GM12878 (cell line): ENCODE measurements around the gene PRKG1. TPM values are rescaled to one million over a fixed set of nuclear protein-coding genes. Genes with fewer than 3 reads are reported as not detected.

Experiments
- ATAC-seq: fragments of 200-7000 bp; cut with Tn5 transposase; 3 replicates; pipeline ENCODE4 v1.9.1; 2020; ENCODE audit warnings: mild to moderate bottlenecking, moderate library complexity
- BruUV-seq: library from RNA; stranded (reverse); fragments of 400-500 nt; replicated peaks from 2 replicates; lab custom pipeline; 2021; lab: Mats Ljungman, UMichigan
- CTCF ChIA-PET: fragments of 300-600 bp; sonication (Branson Sonifier 250); formaldehyde crosslinking; extraction: SDS; loops from one replicate; lab custom pipeline; 2021; ENCODE audit warnings: inconsistent platforms; lab: Yijun Ruan, JAX
- POLR2A ChIA-PET: fragments of 350-600 bp; formaldehyde crosslinking; extraction: SDS; loops from one replicate; lab custom pipeline; 2021; ENCODE audit warnings: inconsistent platforms; lab: Charles Lee
- RAD21 ChIA-PET: fragments of 300-600 bp; sonication (Branson Sonifier 250); formaldehyde crosslinking; loops from one replicate; lab custom pipeline; 2023; ENCODE audit warnings: antibody characterized with exemption; ENCODE audit not compliant: unreplicated experiment; lab: Charles Lee
- SMC1A ChIA-PET: fragments of 300-600 bp; sonication (Branson Sonifier 250); formaldehyde crosslinking; loops from one replicate; lab custom pipeline; 2023; ENCODE audit not compliant: unreplicated experiment, uncharacterized antibody; lab: Charles Lee
- DNase-seq: peaks from one replicate; pipeline ENCODE4 v3.0.0-alpha.2; 2011; ENCODE audit warnings: low read depth, low spot score
- FAIRE-seq: peaks from 3 replicates; lab custom pipeline; 2011; peaks lifted over from hg19 to GRCh38; lab: Jason Lieb, UNC
- H2AFZ ChIP-seq: 2 replicates; pipeline ENCODE4 v1.6.0; 2011; ENCODE audit warnings: low read depth, low read length, control low read depth; ENCODE audit not compliant: control insufficient read depth
- H3K27ac ChIP-seq: 2 replicates; pipeline ENCODE4 v1.5.1; 2011; ENCODE audit warnings: control low read depth; ENCODE audit not compliant: control insufficient read depth, insufficient read depth
- H3K27me3 ChIP-seq, 2 experiments: replicated peaks in 1 of 2; 2 replicates each; pipeline versions ENCODE4 v1.6.0 to v1.6.1; 2011; ENCODE audit warnings: low read length in 1 of 2; ENCODE audit not compliant: control insufficient read depth in 2 of 2, insufficient read depth in 2 of 2
- H3K36me3 ChIP-seq, 2 experiments: 2 replicates each; pipeline ENCODE4 v1.5.1; 2011; ENCODE audit warnings: low read length in 1 of 2; ENCODE audit not compliant: control insufficient read depth in 2 of 2, insufficient read depth in 2 of 2
- H3K4me1 ChIP-seq: 2 replicates; pipeline ENCODE4 v1.6.1; 2011; ENCODE audit warnings: mild to moderate bottlenecking, low read length, moderate library complexity, mixed read lengths; ENCODE audit not compliant: control insufficient read depth, insufficient read depth
- H3K4me2 ChIP-seq: 2 replicates; pipeline ENCODE4 v1.6.0; 2011; ENCODE audit warnings: control low read depth; ENCODE audit not compliant: control insufficient read depth, insufficient read depth
- H3K4me3 ChIP-seq: fragments of 200-600 bp; sonication (generic); 2 replicates; pipeline ENCODE4 v1.5.1; 2016
- H3K79me2 ChIP-seq: 2 replicates; pipeline ENCODE4 v1.6.0; 2011; ENCODE audit warnings: low read length; ENCODE audit not compliant: control insufficient read depth, insufficient read depth
- H3K9ac ChIP-seq: 2 replicates; pipeline ENCODE4 v1.8.0; 2011; ENCODE audit warnings: low read length, control low read depth, mixed read lengths; ENCODE audit not compliant: control insufficient read depth, insufficient read depth
- H3K9me3 ChIP-seq: replicated peaks from 3 replicates; pipeline ENCODE4 v1.5.1; 2011; ENCODE audit warnings: mild to moderate bottlenecking, low read length; ENCODE audit not compliant: control insufficient read depth, insufficient read depth
- H4K20me1 ChIP-seq: 2 replicates; pipeline ENCODE4 v1.6.0; 2011; ENCODE audit not compliant: control insufficient read depth, insufficient read depth
- BACH1 ChIP-seq: fragments of 450-650 bp; IDR thresholded peaks from 2 replicates; pipeline ENCODE4 v1.6.1; 2017; ENCODE audit warnings: mild to moderate bottlenecking, borderline replicate concordance
- BRCA1 ChIP-seq: IDR thresholded peaks from 2 replicates; pipeline ENCODE4 v1.6.1; 2011; ENCODE audit warnings: low read depth, low read length, improper control_type of control experiment
- ETV6 ChIP-seq, 2 experiments: fragments of 450-650 bp in 1 of 2; IDR thresholded peaks in 1 of 2; conservative IDR thresholded peaks in 1 of 2; 2 replicates each; pipeline ENCODE4 v1.6.1; 2014; ENCODE audit warnings: antibody characterized with exemption in 1 of 2, borderline replicate concordance in 1 of 2, low read depth in 1 of 2, mild to moderate bottlenecking in 1 of 2, moderate library complexity in 1 of 2
- MTA2 ChIP-seq: fragments of 450-650 bp; IDR thresholded peaks from 2 replicates; pipeline ENCODE4 v1.6.1; 2016; ENCODE audit warnings: low read depth, mild to moderate bottlenecking, moderate library complexity
- NFYA ChIP-seq: IDR thresholded peaks from 2 replicates; pipeline ENCODE4 v1.6.1; 2011; ENCODE audit warnings: low read depth, mild to moderate bottlenecking, low read length, improper control_type of control experiment, borderline replicate concordance
- NR2C1 ChIP-seq: fragments of 450-650 bp; IDR thresholded peaks from 2 replicates; pipeline ENCODE4 v1.6.1; 2017; ENCODE audit warnings: antibody characterized with exemption, mild to moderate bottlenecking, moderate library complexity
- NR2F1 ChIP-seq: fragments of 450-650 bp; conservative IDR thresholded peaks from 2 replicates; pipeline ENCODE4 v1.6.1; 2017; ENCODE audit warnings: mild to moderate bottlenecking
- RBBP5 ChIP-seq: fragments of 200-600 bp; sonication (generic); conservative IDR thresholded peaks from 2 replicates; pipeline ENCODE4 v1.6.1; 2016
- RUNX3 ChIP-seq: IDR thresholded peaks from 2 replicates; pipeline ENCODE4 v1.6.1; 2012; ENCODE audit warnings: low read length, inconsistent platforms
- SMC3 ChIP-seq: IDR thresholded peaks from 2 replicates; pipeline ENCODE4 v1.6.1; 2011; ENCODE audit warnings: low read length, improper control_type of control experiment, borderline replicate concordance
- WGBS: methylation state at CpG from one replicate; pipeline ENCODE4 v1.1.6; 2016; ENCODE audit warnings: low lambda C conversion rate; ENCODE audit not compliant: insufficient replicate concordance, insufficient coverage; ENCODE audit errors: missing lambda C conversion rate; 5-methylcytosine and 5-hydroxymethylcytosine counted together
- in situ Hi-C: fragments of 300-500 bp; cut with MboI; formaldehyde crosslinking; loops from 9 replicates; pipeline ENCODE4 v1.14.3; 2018; ENCODE audit warnings: mixed read lengths
- intact Hi-C: fragments of 100-400 bp; cut with micrococcal nuclease; formaldehyde crosslinking; loops from one replicate; pipeline ENCODE4 v1.14.2; 2022; ENCODE audit not compliant: unreplicated experiment
- polyA plus RNA-seq, 11 experiments: library from polyadenylated mRNA; depleted of rRNA in 4 of 11; unstranded in 6 of 11; stranded (reverse) in 5 of 11; fragments of >200 nt; fragmentation: Nextera tagmentation in 4 of 11; fragmentation: Illumina TruSeq in 1 of 11; extraction: Ambion mirVana in 4 of 11; extraction: Trizol in 1 of 11; gene quantifications; 1 replicate in 1 of 11; 2 replicates in 10 of 11; pipeline versions ENCODE4 v1.2.1 to v1.2.3, GENCODE V29; 2011 to 2016; ENCODE audit warnings: inconsistent platforms in 2 of 11, missing spikeins in 2 of 11, low read depth in 1 of 11
- total RNA-seq, 4 experiments: library from RNA; depleted of rRNA in 3 of 4; stranded (reverse); fragments of >200 nt in 3 of 4; fragmentation: Illumina TruSeq in 1 of 4; extraction: Trizol in 1 of 4; gene quantifications; 2 replicates each; pipeline versions ENCODE4 v1.2.1 to v1.2.3, GENCODE V29; 2013 to 2021
- TF ChIP-seq, protein P1 (sequence below): fragments of 150-350 bp; IDR thresholded peaks from 2 replicates; pipeline ENCODE4 v1.6.1; 2016; ENCODE audit warnings: low read depth, low read length

PRKG1 gene
- total and polyA plus RNA-seq, 10 of the 15 experiments (the other 5 are each of a cell fraction or from before 2014, with no cell fraction given) = 0.04 to 0.05 TPM; not detected in 8

DNA sequence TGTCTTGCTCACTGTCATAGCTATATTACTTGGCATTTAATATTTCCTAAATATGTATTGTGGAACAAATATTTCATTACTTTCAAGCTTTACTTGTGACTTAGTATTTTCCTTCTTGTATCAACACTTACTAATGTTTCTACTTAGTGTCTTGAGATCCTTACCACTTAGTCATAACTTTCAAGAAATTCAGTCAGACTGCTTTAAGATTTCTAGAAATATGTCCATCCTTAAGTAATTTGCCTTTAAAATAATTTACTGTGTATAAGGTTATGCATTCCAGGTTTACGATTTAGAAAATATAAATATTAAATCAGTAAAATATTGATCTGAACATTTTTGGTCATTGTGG, 712.4 kb downstream of the PRKG1 start:
- POLR2A ChIA-PET = no interaction called here
- no peaks in the 10 kb centered on the region for H3K4me1 ChIP-seq
- H2AFZ ChIP-seq = no peak overlapping the region
- CTCF ChIA-PET = interaction anchor here (0.9 to 3.9 kb wide), 3 partner anchors 10 to 17 kb away, joined by 3 to 11 read pairs (median 3); no protein-coding TSS in a partner anchor
- TF ChIP-seq BRCA1 (no peak), NR2F1 (no peak), BACH1 (no peak)
- SMC1A ChIA-PET = interaction anchor here (1.7 kb wide), 1 partner anchor 397 kb away, joined by 5 read pairs; no protein-coding TSS in a partner anchor
- no peaks in the 10 kb centered on the region for H3K9me3 ChIP-seq
- no peak for ATAC-seq
- H3K27me3 ChIP-seq = no peaks in the 10 kb centered on the region
- no peak overlapping the region for H3K4me2 ChIP-seq
- in situ Hi-C loops = no loop called here
- H3K36me3 ChIP-seq = no peaks in the 10 kb centered on the region
- H3K9ac ChIP-seq = no peak overlapping the region
- DNase-seq = no peak
- no TSS peak for BruUV-seq
- H3K4me3 ChIP-seq = no peak overlapping the region
- H3K79me2 ChIP-seq = no peaks in the 10 kb centered on the region
- H3K27ac ChIP-seq = no peak overlapping the region
- intact Hi-C loops = no loop called here
- WGBS = 0% methylated on average over 1 of the region's 1 CpG
- H4K20me1 ChIP-seq = no peaks in the 10 kb centered on the region
- FAIRE-seq = no peak
- RAD21 ChIA-PET = no interaction called here

DNA sequence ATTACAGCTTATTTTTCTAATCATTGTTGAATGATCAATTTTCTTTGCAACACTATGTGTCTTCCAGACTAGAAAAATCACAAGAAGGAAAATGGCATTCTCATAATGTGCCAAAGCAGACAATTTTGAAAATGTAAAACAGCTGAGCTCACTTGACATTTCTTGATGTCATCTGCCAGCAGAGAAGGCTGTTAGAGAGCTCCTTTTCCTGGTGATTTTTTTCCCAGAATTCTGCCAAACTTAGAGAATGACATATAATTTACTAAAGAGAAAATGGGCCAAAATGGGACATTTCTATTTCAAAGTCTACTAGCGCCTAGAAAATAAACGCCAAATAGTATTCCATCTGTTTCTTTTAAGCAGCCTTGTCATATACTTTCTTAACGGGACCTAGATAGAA, 714.0 kb downstream of the PRKG1 start:
- Histone ChIP-seq H3K4me1 (no peaks in the 10 kb centered on the region), H3K9ac (no peak overlapping the region), H3K79me2 (no peaks in the 10 kb centered on the region), H3K9me3 (no peaks in the 10 kb centered on the region), H3K36me3 (no peaks in the 10 kb centered on the region), H3K4me3 (no peak overlapping the region), H3K27ac (no peak overlapping the region), H3K27me3 (no peaks in the 10 kb centered on the region), H4K20me1 (no peaks in the 10 kb centered on the region), H3K4me2 (no peak overlapping the region), H2AFZ (no peak overlapping the region)
- SMC1A ChIA-PET = no interaction called here
- BruUV-seq = no TSS peak
- CTCF ChIA-PET = no interaction called here
- intact Hi-C loops (no loop called here), in situ Hi-C loops (no loop called here)
- RAD21 ChIA-PET = no interaction called here
- FAIRE-seq = no peak
- 40% methylated on average over 3 of the region's 3 CpGs for WGBS
- no peak for ATAC-seq
- DNase-seq = no peak
- no peak for TF ChIP-seq MTA2
- TF ChIP-seq NR2C1 = no peak
- TF ChIP-seq RBBP5 = no peak
- TF ChIP-seq ETV6 (conservative IDR thresholded peaks at IDR 0.05 in 1 of 2, IDR thresholded peaks at IDR 0.05 in 1 of 2; ENCODE audit: borderline replicate concordance in 1 of 2, low read depth in 1 of 2) = no peak
- no peak for TF ChIP-seq SMC3
- no peak for TF ChIP-seq NFYA
- TF ChIP-seq RUNX3 = no peak
- TF ChIP-seq, protein P1, sequence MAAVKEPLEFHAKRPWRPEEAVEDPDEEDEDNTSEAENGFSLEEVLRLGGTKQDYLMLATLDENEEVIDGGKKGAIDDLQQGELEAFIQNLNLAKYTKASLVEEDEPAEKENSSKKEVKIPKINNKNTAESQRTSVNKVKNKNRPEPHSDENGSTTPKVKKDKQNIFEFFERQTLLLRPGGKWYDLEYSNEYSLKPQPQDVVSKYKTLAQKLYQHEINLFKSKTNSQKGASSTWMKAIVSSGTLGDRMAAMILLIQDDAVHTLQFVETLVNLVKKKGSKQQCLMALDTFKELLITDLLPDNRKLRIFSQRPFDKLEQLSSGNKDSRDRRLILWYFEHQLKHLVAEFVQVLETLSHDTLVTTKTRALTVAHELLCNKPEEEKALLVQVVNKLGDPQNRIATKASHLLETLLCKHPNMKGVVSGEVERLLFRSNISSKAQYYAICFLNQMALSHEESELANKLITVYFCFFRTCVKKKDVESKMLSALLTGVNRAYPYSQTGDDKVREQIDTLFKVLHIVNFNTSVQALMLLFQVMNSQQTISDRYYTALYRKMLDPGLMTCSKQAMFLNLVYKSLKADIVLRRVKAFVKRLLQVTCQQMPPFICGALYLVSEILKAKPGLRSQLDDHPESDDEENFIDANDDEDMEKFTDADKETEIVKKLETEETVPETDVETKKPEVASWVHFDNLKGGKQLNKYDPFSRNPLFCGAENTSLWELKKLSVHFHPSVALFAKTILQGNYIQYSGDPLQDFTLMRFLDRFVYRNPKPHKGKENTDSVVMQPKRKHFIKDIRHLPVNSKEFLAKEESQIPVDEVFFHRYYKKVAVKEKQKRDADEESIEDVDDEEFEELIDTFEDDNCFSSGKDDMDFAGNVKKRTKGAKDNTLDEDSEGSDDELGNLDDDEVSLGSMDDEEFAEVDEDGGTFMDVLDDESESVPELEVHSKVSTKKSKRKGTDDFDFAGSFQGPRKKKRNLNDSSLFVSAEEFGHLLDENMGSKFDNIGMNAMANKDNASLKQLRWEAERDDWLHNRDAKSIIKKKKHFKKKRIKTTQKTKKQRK = no peak
- POLR2A ChIA-PET = no interaction called here
